ENCODE data around the gene SNX22.

SNX22 gene

DNA sequence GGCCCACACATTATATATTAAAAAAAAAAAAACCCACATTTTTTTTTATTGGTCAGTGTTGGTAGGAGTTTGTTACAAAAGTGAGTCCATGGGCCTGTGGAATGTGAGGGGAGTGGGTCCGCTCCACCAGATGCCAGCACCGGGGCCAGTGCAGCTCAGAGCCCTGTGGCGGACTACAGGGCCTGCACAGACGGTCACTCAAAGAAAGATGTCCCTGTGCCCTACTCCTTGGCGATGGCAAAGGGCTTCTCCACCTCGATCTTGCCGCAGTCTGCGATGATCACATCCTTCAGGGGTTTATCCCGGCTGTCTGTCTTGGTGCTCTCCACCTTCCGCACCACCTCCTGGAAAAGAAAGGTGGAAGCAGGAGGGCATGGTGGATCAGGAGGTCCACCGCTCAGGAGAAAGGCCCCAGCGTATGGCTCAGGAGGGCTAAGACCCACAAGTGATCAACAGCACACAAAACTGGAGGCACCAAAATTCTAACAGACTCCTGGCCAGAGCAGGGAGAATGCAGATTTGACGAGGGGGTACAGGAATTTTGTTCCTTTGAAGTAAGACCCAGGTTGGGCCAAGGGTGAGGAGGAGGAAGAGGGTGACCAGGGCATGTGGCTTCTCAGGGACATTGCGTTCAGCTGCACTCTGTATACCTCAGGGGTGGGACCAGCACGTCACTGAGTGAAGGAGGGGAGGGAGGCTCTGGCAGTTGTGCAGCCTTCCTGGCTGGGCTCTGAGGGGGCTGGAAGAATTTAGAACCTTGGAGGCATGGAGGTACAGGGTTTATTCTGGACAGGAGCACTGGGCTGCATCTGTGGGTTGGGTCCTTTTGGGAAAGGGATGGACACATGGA, 4.5 kb downstream of the SNX22 start:
- TF ChIP-seq RARB (CRISPR knock-in tag; IDR thresholded peaks at IDR 0.05) (no peak), PPARA (CRISPR knock-in tag; IDR thresholded peaks at IDR 0.05; ENCODE audit: borderline replicate concordance) (no peak), ESRRG (CRISPR knock-in tag; IDR thresholded peaks at IDR 0.05) (no peak), GLIS3 (CRISPR knock-in tag; IDR thresholded peaks at IDR 0.05) (no peak), ARNTL (CRISPR knock-in tag; IDR thresholded peaks at IDR 0.05; ENCODE audit: borderline replicate concordance, low read depth) (no peak), ZNF8 (CRISPR knock-in tag; IDR thresholded peaks at IDR 0.05) (no peak), ZC3H10 (CRISPR knock-in tag; IDR thresholded peaks at IDR 0.05) (no peak), CSDC2 (CRISPR knock-in tag; IDR thresholded peaks at IDR 0.05) (no peak), ISL1 (CRISPR knock-in tag; IDR thresholded peaks at IDR 0.05) (no peak), ZFP30 (CRISPR knock-in tag; IDR thresholded peaks at IDR 0.05) (no peak), SNAI2 (CRISPR knock-in tag; IDR thresholded peaks at IDR 0.05) (no peak), ZNF565 (CRISPR knock-in tag; conservative IDR thresholded peaks at IDR 0.05; ENCODE audit: low read depth) (no peak), TCF4 (CRISPR knock-in tag; IDR thresholded peaks at IDR 0.05; ENCODE audit: borderline replicate concordance) (no peak), TOX (CRISPR knock-in tag; IDR thresholded peaks at IDR 0.05; ENCODE audit: borderline replicate concordance) (no peak), ZNF70 (CRISPR knock-in tag; IDR thresholded peaks at IDR 0.05) (no peak), ZFP3 (CRISPR knock-in tag; IDR thresholded peaks at IDR 0.05) (no peak)
- TF ChIP-seq, protein P1, sequence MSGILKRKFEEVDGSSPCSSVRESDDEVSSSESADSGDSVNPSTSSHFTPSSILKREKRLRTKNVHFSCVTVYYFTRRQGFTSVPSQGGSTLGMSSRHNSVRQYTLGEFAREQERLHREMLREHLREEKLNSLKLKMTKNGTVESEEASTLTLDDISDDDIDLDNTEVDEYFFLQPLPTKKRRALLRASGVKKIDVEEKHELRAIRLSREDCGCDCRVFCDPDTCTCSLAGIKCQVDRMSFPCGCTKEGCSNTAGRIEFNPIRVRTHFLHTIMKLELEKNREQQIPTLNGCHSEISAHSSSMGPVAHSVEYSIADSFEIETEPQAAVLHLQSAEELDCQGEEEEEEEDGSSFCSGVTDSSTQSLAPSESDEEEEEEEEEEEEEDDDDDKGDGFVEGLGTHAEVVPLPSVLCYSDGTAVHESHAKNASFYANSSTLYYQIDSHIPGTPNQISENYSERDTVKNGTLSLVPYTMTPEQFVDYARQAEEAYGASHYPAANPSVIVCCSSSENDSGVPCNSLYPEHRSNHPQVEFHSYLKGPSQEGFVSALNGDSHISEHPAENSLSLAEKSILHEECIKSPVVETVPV (CRISPR knock-in tag; IDR thresholded peaks at IDR 0.05), result no peak
- TF ChIP-seq, protein P2, sequence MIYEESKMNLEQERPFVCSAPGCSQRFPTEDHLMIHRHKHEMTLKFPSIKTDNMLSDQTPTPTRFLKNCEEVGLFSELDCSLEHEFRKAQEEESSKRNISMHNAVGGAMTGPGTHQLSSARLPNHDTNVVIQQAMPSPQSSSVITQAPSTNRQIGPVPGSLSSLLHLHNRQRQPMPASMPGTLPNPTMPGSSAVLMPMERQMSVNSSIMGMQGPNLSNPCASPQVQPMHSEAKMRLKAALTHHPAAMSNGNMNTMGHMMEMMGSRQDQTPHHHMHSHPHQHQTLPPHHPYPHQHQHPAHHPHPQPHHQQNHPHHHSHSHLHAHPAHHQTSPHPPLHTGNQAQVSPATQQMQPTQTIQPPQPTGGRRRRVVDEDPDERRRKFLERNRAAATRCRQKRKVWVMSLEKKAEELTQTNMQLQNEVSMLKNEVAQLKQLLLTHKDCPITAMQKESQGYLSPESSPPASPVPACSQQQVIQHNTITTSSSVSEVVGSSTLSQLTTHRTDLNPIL (CRISPR knock-in tag; IDR thresholded peaks at IDR 0.05; ENCODE audit: low read depth), result no peak
- TF ChIP-seq, protein P3, sequence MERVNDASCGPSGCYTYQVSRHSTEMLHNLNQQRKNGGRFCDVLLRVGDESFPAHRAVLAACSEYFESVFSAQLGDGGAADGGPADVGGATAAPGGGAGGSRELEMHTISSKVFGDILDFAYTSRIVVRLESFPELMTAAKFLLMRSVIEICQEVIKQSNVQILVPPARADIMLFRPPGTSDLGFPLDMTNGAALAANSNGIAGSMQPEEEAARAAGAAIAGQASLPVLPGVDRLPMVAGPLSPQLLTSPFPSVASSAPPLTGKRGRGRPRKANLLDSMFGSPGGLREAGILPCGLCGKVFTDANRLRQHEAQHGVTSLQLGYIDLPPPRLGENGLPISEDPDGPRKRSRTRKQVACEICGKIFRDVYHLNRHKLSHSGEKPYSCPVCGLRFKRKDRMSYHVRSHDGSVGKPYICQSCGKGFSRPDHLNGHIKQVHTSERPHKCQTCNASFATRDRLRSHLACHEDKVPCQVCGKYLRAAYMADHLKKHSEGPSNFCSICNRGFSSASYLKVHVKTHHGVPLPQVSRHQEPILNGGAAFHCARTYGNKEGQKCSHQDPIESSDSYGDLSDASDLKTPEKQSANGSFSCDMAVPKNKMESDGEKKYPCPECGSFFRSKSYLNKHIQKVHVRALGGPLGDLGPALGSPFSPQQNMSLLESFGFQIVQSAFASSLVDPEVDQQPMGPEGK (CRISPR knock-in tag; IDR thresholded peaks at IDR 0.05; ENCODE audit: borderline replicate concordance), result no peak
- TF ChIP-seq, protein P4, sequence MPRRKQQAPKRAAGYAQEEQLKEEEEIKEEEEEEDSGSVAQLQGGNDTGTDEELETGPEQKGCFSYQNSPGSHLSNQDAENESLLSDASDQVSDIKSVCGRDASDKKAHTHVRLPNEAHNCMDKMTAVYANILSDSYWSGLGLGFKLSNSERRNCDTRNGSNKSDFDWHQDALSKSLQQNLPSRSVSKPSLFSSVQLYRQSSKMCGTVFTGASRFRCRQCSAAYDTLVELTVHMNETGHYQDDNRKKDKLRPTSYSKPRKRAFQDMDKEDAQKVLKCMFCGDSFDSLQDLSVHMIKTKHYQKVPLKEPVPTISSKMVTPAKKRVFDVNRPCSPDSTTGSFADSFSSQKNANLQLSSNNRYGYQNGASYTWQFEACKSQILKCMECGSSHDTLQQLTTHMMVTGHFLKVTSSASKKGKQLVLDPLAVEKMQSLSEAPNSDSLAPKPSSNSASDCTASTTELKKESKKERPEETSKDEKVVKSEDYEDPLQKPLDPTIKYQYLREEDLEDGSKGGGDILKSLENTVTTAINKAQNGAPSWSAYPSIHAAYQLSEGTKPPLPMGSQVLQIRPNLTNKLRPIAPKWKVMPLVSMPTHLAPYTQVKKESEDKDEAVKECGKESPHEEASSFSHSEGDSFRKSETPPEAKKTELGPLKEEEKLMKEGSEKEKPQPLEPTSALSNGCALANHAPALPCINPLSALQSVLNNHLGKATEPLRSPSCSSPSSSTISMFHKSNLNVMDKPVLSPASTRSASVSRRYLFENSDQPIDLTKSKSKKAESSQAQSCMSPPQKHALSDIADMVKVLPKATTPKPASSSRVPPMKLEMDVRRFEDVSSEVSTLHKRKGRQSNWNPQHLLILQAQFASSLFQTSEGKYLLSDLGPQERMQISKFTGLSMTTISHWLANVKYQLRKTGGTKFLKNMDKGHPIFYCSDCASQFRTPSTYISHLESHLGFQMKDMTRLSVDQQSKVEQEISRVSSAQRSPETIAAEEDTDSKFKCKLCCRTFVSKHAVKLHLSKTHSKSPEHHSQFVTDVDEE (CRISPR knock-in tag; IDR thresholded peaks at IDR 0.05), result no peak
- no peak for ATAC-seq

DNA sequence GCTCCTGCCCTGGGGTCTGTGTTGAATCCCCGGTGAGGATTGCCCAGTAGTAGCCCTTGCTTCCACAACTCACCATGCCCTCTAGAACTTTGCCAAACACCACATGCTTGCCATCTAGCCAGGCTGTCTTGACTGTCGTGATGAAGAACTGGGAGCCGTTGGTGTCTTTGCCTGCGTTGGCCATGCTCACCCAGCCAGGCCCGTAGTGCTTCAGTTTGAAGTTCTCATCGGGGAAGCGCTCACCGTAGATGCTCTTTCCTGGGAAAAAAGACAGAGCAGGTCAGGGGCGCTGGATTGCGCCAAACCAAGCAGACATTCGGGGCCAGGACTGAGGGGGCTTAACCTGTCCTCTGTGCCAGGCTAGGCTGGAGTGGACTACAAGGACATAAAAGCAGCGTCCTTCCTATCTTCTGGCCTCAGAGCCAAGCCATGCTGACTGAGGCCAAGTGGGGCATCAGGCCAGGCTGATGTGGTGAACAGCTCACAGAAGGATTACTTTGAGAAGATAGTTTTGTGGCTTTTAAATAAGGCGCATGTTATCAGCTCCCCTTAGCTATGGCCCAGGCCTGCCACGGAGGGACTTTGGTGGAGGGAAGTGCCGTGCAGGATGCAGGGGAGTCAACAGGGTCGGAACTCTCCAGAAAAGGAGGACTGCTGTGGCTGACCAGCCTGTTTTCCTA, 5.3 kb downstream of the SNX22 start:
- no peak for ATAC-seq
- TF ChIP-seq TOX (CRISPR knock-in tag; IDR thresholded peaks at IDR 0.05; ENCODE audit: borderline replicate concordance) (no peak), CSDC2 (CRISPR knock-in tag; IDR thresholded peaks at IDR 0.05) (no peak), BACH2 (CRISPR knock-in tag; IDR thresholded peaks at IDR 0.05; ENCODE audit: borderline replicate concordance) (no peak), ZNF70 (CRISPR knock-in tag; IDR thresholded peaks at IDR 0.05) (no peak), RARB (CRISPR knock-in tag; IDR thresholded peaks at IDR 0.05) (no peak), ZNF565 (CRISPR knock-in tag; conservative IDR thresholded peaks at IDR 0.05; ENCODE audit: low read depth) (no peak), SNAI2 (CRISPR knock-in tag; IDR thresholded peaks at IDR 0.05) (no peak), ESRRG (CRISPR knock-in tag; IDR thresholded peaks at IDR 0.05) (no peak), ZFP3 (CRISPR knock-in tag; IDR thresholded peaks at IDR 0.05) (no peak), ARNTL (CRISPR knock-in tag; IDR thresholded peaks at IDR 0.05; ENCODE audit: borderline replicate concordance, low read depth) (no peak), ISL1 (CRISPR knock-in tag; IDR thresholded peaks at IDR 0.05) (no peak), OSR1 (CRISPR knock-in tag; IDR thresholded peaks at IDR 0.05) (no peak)
- TF ChIP-seq, protein P2 (CRISPR knock-in tag; IDR thresholded peaks at IDR 0.05; ENCODE audit: low read depth), result no peak
- TF ChIP-seq, protein P4 (CRISPR knock-in tag; IDR thresholded peaks at IDR 0.05), result no peak
- TF ChIP-seq, protein P3 (CRISPR knock-in tag; IDR thresholded peaks at IDR 0.05; ENCODE audit: borderline replicate concordance), result no peak
